ENCODE results near the gene FAM217B.
"Not testable (repeated sequence)": the region's sequence is repeated elsewhere in the genome, so short reads cannot be mapped to it uniquely, and the experiment has no call there.

Gene FAM217B

GRCh38 chr20:59948212-59948611 is 8.0 kb downstream of the FAM217B start:
- TF ChIP-seq CTCF (conservative IDR thresholded peaks at IDR 0.05) (no peak), ZFX (IDR thresholded peaks at IDR 0.05) (no peak)
- H3K27ac ChIP-seq: no peak overlapping the region

- TF ChIP-seq ZFX (IDR thresholded peaks at IDR 0.05): no peak
- peak; percentile 86 for TF ChIP-seq CTCF (conservative IDR thresholded peaks at IDR 0.05)
- H3K27ac ChIP-seq: no peak overlapping the region
These were observed 8.9 kb downstream of the FAM217B start for GRCh38 chr20:59948828-59949720.

- no peak overlapping the region for H3K27ac ChIP-seq
- TF ChIP-seq CTCF (conservative IDR thresholded peaks at IDR 0.05) (no peak), ZFX (IDR thresholded peaks at IDR 0.05) (no peak)
These were observed 9.7 kb downstream of the FAM217B start for GRCh38 chr20:59949911-59950310.

- TF ChIP-seq ZFX (IDR thresholded peaks at IDR 0.05): no peak
- H3K27ac ChIP-seq: no peak overlapping the region
These were observed 14.5 kb downstream of the FAM217B start for GRCh38 chr20:59954718-59955117.

- H3K27ac ChIP-seq: no peak overlapping the region
- TF ChIP-seq CTCF (conservative IDR thresholded peaks at IDR 0.05) (peak; percentile 81), ZFX (IDR thresholded peaks at IDR 0.05) (no peak)
These were observed 15.1 kb downstream of the FAM217B start for GRCh38 chr20:59955131-59955796.

GRCh38 chr20:59957568-59957967 is 17.4 kb downstream of the FAM217B start:
- H3K27ac ChIP-seq: not testable (repeated sequence)

GRCh38 chr20:59958123-59958522 is 17.9 kb downstream of the FAM217B start, which contains the start of gene CDH26:
Gene CDH26, plus strand, starts transcription at chr20:59958423. Its CDS starts 304 bp downstream, at chr20:59958727.
- no peak for TF ChIP-seq ZFX (IDR thresholded peaks at IDR 0.05)
- H3K27ac ChIP-seq: peak within 1 kb of the TSS; percentile 63

- no peak for TF ChIP-seq CTCF (conservative IDR thresholded peaks at IDR 0.05)
- TF ChIP-seq ZFX (IDR thresholded peaks at IDR 0.05): no peak
- H3K27ac ChIP-seq: peak overlapping the region; percentile 63
These were observed 18.4 kb downstream of the FAM217B start for GRCh38 chr20:59958626-59959025.

- H3K27ac ChIP-seq: no peak overlapping the region
- TF ChIP-seq CTCF (conservative IDR thresholded peaks at IDR 0.05): no peak
- TF ChIP-seq ZFX (IDR thresholded peaks at IDR 0.05): no peak
These were observed 21.2 kb downstream of the FAM217B start for GRCh38 chr20:59961423-59961822.
